22Rv1 (cell line): Measurements from ENCODE around the gene SEMA4A.

Source experiments
- CTCF ChIP-seq: fragments of 450-650 bp; IDR thresholded peaks from 2 replicates; pipeline ENCODE4 v1.5.1; 2017; ENCODE audit warnings: mild to moderate bottlenecking
- ZFX ChIP-seq: fragments of 450-650 bp; IDR thresholded peaks from 2 replicates; pipeline ENCODE4 v1.6.1; 2017; ENCODE audit warnings: antibody characterized with exemption, borderline replicate concordance

DNA sequence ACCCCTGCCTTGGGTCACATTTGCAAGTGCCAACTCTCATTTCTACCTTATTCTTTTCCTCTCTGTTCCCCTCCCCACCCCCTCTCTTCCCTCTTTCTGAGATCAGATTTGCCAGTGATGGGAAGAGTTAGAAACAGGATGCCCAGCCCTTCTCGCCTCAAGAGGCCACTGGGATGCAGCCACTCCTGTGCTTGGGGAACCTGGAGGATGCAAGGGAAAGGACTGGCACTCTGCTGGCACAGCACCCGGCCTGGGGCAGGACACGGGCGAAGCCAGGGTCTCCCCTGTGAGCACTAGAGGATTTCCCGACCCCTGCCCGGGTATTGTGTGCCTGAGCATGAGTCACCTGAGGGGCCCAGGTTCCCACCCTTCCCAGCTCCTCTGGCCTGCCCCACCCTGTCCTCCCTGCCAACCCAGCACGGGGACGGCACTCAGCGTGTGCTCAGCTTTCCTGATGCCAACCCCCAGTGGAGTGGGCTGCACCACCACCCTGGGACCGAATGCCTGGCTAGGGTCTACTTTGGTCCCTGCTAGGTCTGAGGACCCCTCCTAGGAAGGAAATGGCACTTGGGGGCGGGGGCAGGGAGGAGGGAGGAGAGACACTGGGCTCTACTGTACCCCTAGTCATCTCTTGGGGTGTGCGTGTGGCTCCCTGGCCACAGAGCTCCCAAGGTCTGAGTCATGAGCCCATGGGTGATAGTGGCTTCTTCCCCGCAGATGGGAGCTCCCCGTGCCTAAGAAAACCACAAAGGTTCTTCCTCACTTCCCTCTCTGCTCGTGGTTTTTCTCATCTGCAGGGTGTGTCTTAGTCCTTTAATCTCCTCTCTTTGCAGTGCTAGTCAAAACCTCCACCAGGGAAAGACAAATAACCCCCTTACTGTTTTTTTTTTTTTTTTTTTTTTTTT is 26.5 kb upstream of the SEMA4A start:
- TF ChIP-seq CTCF (no peak), ZFX (no peak)
